ENCODE results near the gene LCLAT1.
"Not testable (repeated sequence)": the region's sequence is repeated elsewhere in the genome, so short reads cannot be mapped to it uniquely, and the experiment has no call there.

Gene LCLAT1

GRCh38 chr2:30455114-30455738 lies 8.2 kb downstream of the LCLAT1 start:
- DNase-seq = no peak

DNA sequence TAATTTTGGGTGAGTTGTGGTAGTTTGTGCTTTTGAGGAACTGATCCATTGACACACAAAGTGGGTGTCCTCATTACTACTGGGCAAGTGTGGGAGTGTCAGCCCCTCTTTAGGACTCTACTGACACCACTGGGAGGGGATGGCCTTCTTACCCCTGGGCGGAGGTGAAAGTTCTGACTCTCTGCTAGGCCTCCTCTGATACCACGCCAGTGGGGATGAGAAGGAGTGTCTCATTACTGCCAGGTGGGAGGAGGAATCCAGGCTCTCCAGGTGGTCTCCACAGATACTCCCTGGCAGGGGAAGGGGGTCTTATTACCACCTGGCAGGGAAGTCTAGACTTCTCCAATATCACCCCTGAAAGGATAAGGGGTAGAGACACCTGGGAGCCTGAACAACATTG lies 9.1 kb downstream of the LCLAT1 start:
- no peak for DNase-seq

DNA sequence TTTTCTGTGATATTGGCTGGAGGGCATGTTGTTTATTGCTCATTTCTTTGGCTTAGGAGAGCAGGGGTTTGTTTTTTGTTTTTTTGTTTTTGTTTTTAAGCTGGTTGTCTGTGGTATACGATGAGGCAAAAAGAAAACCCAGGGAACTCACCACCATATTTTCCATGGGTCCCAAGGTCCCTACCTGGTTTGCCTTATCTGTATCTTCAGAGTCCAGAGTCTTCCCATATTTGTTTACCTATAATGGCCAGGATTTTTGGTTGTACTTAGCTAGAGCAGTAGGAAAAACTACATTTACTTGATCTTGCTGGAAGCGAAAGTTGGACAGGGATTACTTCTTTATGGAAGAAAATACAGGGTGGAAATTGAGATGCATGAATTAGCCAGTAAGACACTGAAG lies 9.5 kb downstream of the LCLAT1 start:
- no peak for DNase-seq

- no peak for DNase-seq
Observed at GRCh38 chr2:30457296-30457695, 10.2 kb downstream of the LCLAT1 start.

- no peak for DNase-seq
Observed at GRCh38 chr2:30459140-30459539, 12.1 kb downstream of the LCLAT1 start.

- no peak for DNase-seq
Observed at GRCh38 chr2:30462131-30462857, 15.2 kb downstream of the LCLAT1 start.

- no peak for DNase-seq
Observed at GRCh38 chr2:30463535-30463934, 16.5 kb downstream of the LCLAT1 start.

DNA sequence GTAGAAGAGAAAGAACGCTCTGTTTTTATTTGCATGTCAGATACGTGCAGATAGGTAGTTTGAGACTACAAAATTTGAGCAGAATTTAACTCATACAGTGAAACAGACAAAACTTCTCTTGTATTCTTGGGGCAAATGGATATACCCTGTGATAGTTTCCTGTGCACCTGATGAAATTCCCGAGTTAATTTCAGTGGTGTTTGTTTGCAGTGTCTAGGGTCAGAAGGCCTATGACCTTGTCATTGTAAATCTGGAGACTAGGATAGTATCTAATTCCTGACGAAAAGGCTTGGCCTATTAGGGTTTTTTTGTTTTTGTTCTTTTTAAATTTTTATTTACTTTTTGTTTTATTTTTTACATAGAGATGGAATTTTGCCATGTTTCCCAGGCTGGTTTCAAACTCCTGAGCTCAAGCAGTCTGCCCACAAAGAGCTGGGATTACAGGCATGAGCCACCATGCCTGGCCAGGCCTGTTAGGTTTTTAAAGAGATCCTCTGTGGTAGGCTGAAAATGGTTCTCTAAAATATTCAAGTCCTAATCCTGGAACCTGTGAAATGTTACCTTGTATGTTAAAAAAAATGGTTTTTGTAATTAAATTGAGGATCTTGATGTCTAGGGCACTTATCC lies 17.6 kb downstream of the LCLAT1 start:
- no peak for DNase-seq

DNA sequence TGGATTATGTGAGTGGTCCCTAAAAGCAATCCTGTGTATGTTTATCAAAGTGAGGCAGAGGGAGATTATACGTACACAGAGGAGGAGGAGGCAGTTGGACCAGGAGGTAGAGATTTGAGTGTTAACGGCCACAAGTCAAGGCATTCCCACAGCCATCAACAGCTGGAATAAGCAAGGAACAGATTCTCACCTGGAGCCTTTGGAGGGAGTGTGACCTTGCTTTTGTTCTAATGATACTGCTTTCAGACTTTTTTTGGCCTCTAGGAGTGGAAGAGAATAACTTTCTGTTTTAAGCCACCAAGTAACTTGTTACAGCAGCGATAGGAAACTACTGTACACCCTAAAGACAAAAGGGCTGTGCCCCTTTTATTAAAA lies 18.1 kb downstream of the LCLAT1 start:
- DNase-seq = no peak

GRCh38 chr2:30466216-30466615 lies 19.2 kb downstream of the LCLAT1 start:
- DNase-seq = no peak

- not testable (repeated sequence) for DNase-seq
Observed at GRCh38 chr2:30467062-30467826, 20.2 kb downstream of the LCLAT1 start.

- peak; percentile 40 for DNase-seq
Observed at GRCh38 chr2:30470426-30470825, 23.4 kb downstream of the LCLAT1 start.

GRCh38 chr2:30472326-30472725 lies 25.3 kb downstream of the LCLAT1 start:
- no peak for DNase-seq

GRCh38 chr2:30475542-30475941 lies 28.5 kb downstream of the LCLAT1 start:
- no peak for DNase-seq

- no peak for DNase-seq
Observed at GRCh38 chr2:30476636-30477035, 29.6 kb downstream of the LCLAT1 start.

GRCh38 chr2:30480703-30481322 lies 33.8 kb downstream of the LCLAT1 start:
- no peak for DNase-seq

- peak; percentile 17 for DNase-seq
Observed at GRCh38 chr2:30481323-30481800, 34.3 kb downstream of the LCLAT1 start.

- DNase-seq = no peak
Observed at GRCh38 chr2:30482011-30482410, 35.0 kb downstream of the LCLAT1 start.

DNA sequence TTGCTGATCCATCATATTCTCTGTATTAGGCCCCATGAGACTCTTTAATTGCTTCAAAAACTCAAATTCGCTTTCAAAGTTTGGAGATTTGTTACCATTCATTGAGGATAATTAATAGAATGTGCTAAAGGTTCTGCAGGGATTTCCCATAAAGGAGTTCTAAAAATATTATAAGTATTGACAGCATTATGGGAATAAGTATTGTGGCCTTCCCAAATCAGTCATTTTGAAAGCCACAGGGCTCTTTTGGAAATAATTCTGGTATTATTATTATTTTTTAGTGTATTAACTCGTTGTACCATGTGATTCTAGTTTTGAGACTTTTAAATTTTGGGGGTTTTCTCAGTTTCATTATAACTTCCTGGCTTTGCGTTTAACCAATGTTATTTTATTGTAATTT lies 37.1 kb downstream of the LCLAT1 start:
- DNase-seq = no peak

GRCh38 chr2:30484995-30485394 lies 37.9 kb downstream of the LCLAT1 start:
- DNase-seq = no peak

DNA sequence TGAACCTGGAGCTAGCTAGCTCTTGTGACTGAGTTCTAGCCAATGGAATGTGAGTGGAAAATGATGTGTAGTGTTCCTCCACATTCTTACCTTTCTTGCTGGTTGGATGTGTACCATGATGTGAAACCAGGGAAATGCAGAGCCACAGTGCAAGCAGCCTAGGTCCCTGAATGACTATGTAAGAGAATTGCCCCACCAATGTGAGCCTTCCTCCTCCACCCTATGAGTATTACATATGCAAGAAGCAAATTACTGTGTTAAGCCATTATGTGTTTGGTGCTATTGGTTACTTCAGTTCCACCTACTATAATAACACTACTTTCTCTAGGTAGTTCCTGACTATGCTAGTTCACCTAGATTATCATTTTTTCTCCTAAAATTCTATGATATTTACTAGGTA lies 39.6 kb downstream of the LCLAT1 start:
- no peak for DNase-seq

DNA sequence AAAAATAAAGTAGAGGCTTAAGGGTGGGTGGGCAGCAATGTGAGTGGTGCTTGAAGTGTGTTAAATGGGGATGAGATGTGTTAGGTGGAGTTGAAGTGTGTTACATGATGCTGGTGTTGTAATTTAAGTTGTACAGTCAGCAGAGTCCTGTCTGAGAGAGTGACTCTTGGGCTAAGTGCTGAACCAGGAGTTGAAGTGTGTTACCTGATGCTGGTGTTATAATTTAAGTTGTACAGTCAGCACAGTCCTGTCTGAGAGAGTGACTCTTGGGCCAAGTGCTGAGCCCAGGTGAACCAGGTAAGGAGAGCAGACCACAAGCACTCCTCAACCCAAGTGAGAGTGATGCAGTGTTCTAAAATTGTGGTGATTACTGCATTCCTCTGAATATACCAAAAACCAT lies 40.6 kb downstream of the LCLAT1 start:
- DNase-seq = no peak

Data from fibroblast of skin of back (primary cell).